ENCODE results near the gene KRTAP26-1. TPM values are rescaled to one million over a fixed set of nuclear protein-coding genes. Genes with fewer than 3 reads are reported as not detected.

The KRTAP26-1 gene
- total and polyA plus RNA-seq, 2 experiments from 2014 or later = not detected

GRCh38 chr21:30351534-30351933 is 31.4 kb upstream of the KRTAP26-1 start:
- no peaks in the 10 kb centered on the region for H3K79me2 ChIP-seq (replicated peaks; ENCODE audit: insufficient read depth)
- Mint-ChIP-seq H3K4me3 (no peak overlapping the region), H3K4me1 (peaks cover 17% of the 10 kb centered on the region), H3K9me3 (no peaks in the 10 kb centered on the region), H3K27ac (no peak overlapping the region), H3K27me3 (ENCODE audit: insufficient read depth, low read depth, poor library complexity) (no peaks in the 10 kb centered on the region), H3K36me3 (ENCODE audit: low read depth) (no peaks in the 10 kb centered on the region)
- no peaks in the 10 kb centered on the region for H3F3A ChIP-seq (replicated peaks; ENCODE audit: low read depth)
- H4K20me1 ChIP-seq (replicated peaks; ENCODE audit: insufficient read depth) = no peaks in the 10 kb centered on the region
- no peak overlapping the region for H2AFZ ChIP-seq
- H3K27ac ChIP-seq (ENCODE audit: low read depth) = no peak overlapping the region
- no peak overlapping the region for H3K4me3 ChIP-seq
- no peaks in the 10 kb centered on the region for H3K36me3 ChIP-seq (ENCODE audit: insufficient read depth)
- H3K4me1 ChIP-seq (ENCODE audit: insufficient read depth) = peaks cover 16% of the 10 kb centered on the region
- no peaks in the 10 kb centered on the region for H3K27me3 ChIP-seq (ENCODE audit: insufficient read depth)
- no peak for ATAC-seq
- DNase-seq (ENCODE audit: low spot score) = no peak
- TF ChIP-seq REST (IDR thresholded peaks at IDR 0.05; ENCODE audit: unreplicated experiment) (no peak), NANOG (IDR thresholded peaks at IDR 0.05; ENCODE audit: borderline replicate concordance) (no peak), EZH2phosphoT487 (IDR thresholded peaks at IDR 0.05; ENCODE audit: unreplicated experiment) (no peak), ZNF462 (CRISPR knock-in tag; IDR thresholded peaks at IDR 0.05) (no peak), EZH2 (IDR thresholded peaks at IDR 0.05; ENCODE audit: low read depth, unreplicated experiment) (no peak), CREB1 (CRISPR knock-in tag; IDR thresholded peaks at IDR 0.05; ENCODE audit: low read depth) (no peak), ETS1 (IDR thresholded peaks at IDR 0.05) (no peak), ZNF114 (CRISPR knock-in tag; IDR thresholded peaks at IDR 0.05) (no peak), STAT1 (IDR thresholded peaks at IDR 0.05; ENCODE audit: unreplicated experiment) (no peak), CTCF (conservative IDR thresholded peaks at IDR 0.05; ENCODE audit: low read depth in 2 of 2) (no peak), POLR2AphosphoS5 (IDR thresholded peaks at IDR 0.05; ENCODE audit: low read depth) (no peak)
- no peak overlapping the region for H3K4me2 ChIP-seq
- H3K9me2 ChIP-seq (ENCODE audit: insufficient read depth) = peaks cover 2% of the 10 kb centered on the region; the same call in 1 of the 2 replicates
